Measurements from ENCODE around the gene GNAL.

The GNAL gene

GRCh38 chr18:11874676-11875075 lies 185.6 kb downstream of the GNAL start:
- H3K27ac ChIP-seq: no peak overlapping the region
- H3K27me3 ChIP-seq (ENCODE audit: insufficient read depth, low read depth, severe bottlenecking): no peaks in the 10 kb centered on the region
- H3K4me3 ChIP-seq (ENCODE audit: low read depth, low read length): no peak overlapping the region
- no peak for TF ChIP-seq CTCF (IDR thresholded peaks at IDR 0.05; ENCODE audit: low read depth, low read length)
- H3K9me3 ChIP-seq (ENCODE audit: severe bottlenecking): peaks cover 7% of the 10 kb centered on the region
- H3K36me3 ChIP-seq: no peaks in the 10 kb centered on the region
- no peak for DNase-seq

GRCh38 chr18:11877497-11878135 lies 188.6 kb downstream of the GNAL start:
- no peaks in the 10 kb centered on the region for H3K27me3 ChIP-seq (ENCODE audit: insufficient read depth, low read depth, severe bottlenecking)
- peaks cover 7% of the 10 kb centered on the region for H3K9me3 ChIP-seq (ENCODE audit: severe bottlenecking)
- H3K4me3 ChIP-seq (ENCODE audit: low read depth, low read length): no peak overlapping the region
- TF ChIP-seq CTCF (IDR thresholded peaks at IDR 0.05; ENCODE audit: low read depth, low read length): no peak
- no peak overlapping the region for H3K27ac ChIP-seq
- no peaks in the 10 kb centered on the region for H3K36me3 ChIP-seq
- DNase-seq: no peak

- no peaks in the 10 kb centered on the region for H3K36me3 ChIP-seq
- H3K27me3 ChIP-seq (ENCODE audit: insufficient read depth, low read depth, severe bottlenecking): no peaks in the 10 kb centered on the region
- H3K27ac ChIP-seq: no peak overlapping the region
- no peak overlapping the region for H3K4me3 ChIP-seq (ENCODE audit: low read depth, low read length)
- TF ChIP-seq CTCF (IDR thresholded peaks at IDR 0.05; ENCODE audit: low read depth, low read length): no peak
- DNase-seq: no peak
- H3K9me3 ChIP-seq (ENCODE audit: severe bottlenecking): peaks cover 3% of the 10 kb centered on the region
Observed at GRCh38 chr18:11880586-11881304, 191.7 kb downstream of the GNAL start.

GRCh38 chr18:11882636-11883035 lies 193.6 kb downstream of the GNAL start:
- no peak overlapping the region for H3K27ac ChIP-seq
- no peak overlapping the region for H3K4me3 ChIP-seq (ENCODE audit: low read depth, low read length)
- TF ChIP-seq CTCF (IDR thresholded peaks at IDR 0.05; ENCODE audit: low read depth, low read length): no peak
- DNase-seq: no peak
- H3K36me3 ChIP-seq: no peaks in the 10 kb centered on the region
- no peaks in the 10 kb centered on the region for H3K27me3 ChIP-seq (ENCODE audit: insufficient read depth, low read depth, severe bottlenecking)
- no peaks in the 10 kb centered on the region for H3K9me3 ChIP-seq (ENCODE audit: severe bottlenecking)

GRCh38 chr18:11883153-11883552 lies 194.1 kb downstream of the GNAL start:
- H3K27ac ChIP-seq: no peak overlapping the region
- H3K27me3 ChIP-seq (ENCODE audit: insufficient read depth, low read depth, severe bottlenecking): no peaks in the 10 kb centered on the region
- DNase-seq: no peak

More at GRCh38 chr18:11883153-11883552, 194.1 kb downstream of the GNAL start:
- H3K4me3 ChIP-seq (ENCODE audit: low read depth, low read length): no peak overlapping the region
- H3K36me3 ChIP-seq: no peaks in the 10 kb centered on the region
- no peaks in the 10 kb centered on the region for H3K9me3 ChIP-seq (ENCODE audit: severe bottlenecking)
- no peak for TF ChIP-seq CTCF (IDR thresholded peaks at IDR 0.05; ENCODE audit: low read depth, low read length)
